GM19351 (cell line): ENCODE results near the gene GORASP1.
"Not testable (repeated sequence)": the region's sequence is repeated elsewhere in the genome, so short reads cannot be mapped to it uniquely, and the experiment has no call there.

Experiments used
- ATAC-seq: cut with Tn5 transposase; IDR thresholded peaks from one replicate; pipeline ENCODE4 v1.9.1; 2021; ENCODE audit warnings: mild to moderate bottlenecking, moderate library complexity; ENCODE audit not compliant: unreplicated experiment

The GORASP1 gene

DNA sequence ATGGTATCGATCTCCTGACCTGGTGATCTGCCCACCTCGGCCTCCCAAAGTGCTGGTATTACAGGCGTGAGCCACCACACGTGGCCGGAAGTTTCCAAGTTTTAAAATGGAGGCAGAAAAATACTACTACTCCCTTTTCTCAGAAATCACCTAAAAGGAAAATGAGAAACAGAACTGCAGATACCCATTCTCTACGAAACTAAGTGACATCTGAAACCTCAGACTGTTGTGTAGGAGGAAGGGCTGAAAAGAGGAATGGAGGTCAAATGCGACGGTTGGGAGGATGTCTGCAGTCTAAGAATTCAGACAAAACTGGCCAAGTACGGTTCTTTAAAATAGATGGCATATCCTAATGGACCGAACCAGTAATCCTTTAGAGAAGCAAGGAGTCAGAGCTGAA is 31.5 kb downstream of the GORASP1 start:
- peak; percentile 73 for ATAC-seq

DNA sequence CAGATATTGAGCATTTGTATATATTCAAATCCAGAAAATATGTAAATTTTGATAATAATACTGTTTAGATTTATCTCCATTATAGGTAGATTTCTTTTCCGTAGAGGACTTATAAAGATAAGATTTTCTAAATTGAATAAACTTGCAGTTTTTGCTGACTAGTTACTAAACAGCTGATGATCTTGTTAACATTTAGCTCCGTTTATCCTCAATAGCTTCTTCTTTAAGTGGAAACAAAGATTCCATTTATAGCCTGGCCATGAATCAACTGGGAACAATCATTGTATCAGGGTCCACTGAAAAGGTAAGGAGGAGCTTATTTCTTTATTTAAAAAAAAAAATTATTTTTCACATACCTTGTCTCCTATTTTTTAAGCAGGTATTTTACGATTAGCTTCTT is 38.9 kb downstream of the GORASP1 start:
- no peak for ATAC-seq

DNA sequence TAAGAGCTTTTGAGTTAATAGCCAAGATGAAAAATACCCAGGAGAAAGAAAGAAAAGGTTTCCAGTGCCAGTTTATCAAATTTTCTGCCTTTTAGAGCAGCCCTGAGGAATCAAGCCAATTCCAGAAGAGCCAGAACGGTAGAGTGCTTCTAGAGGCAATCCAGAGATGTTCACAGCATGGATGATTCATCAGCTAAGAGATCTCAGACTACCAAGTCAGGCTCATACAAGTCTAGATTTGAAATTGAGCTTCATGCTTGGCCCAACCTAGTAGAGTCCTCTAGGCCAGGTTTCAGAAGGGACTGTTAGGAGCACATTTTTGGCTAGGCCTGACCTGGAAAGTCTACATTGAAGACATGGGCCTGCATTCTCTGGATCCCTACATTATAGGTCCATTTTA is 40.1 kb downstream of the GORASP1 start:
- ATAC-seq, result no peak

DNA sequence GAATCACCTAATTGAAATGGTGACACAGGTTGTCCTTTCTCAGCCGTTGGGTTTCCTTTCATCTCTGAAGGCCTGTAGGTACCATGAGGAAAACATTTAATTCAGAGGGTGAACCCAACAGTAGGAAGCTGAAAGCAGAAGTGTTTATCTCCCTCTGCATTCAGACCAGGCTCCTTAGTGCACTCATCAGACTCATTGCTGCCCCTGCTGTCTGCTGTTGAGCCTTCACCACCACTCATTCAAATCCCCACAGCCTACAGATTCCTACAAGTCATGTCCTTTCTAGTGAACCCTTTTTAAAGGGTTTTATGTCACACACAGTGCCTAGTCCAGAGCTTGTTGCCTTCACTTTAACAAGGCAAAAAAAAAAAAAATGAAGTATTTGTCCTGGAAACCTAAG is 42.2 kb downstream of the GORASP1 start:
- ATAC-seq, result peak; percentile 100

DNA sequence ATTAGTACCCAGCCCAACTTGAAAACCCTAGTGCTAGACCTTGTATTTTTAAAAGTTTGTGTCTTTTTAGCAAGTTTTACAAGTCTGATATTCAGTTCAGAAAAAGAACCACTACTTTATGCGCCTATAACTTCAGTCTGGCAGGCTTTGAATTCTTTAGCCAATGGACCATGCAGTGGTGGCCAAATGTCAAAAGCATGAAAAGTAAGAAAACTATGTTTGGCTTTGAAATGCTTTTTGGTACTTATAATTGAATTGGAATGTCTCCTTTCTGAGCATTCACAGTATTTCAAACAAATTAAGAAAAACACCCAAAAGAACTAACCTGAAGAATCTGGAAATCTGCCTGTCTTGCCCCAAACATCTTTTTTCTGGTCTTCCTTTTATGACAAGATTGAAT is 42.8 kb downstream of the GORASP1 start:
- ATAC-seq, result no peak

DNA sequence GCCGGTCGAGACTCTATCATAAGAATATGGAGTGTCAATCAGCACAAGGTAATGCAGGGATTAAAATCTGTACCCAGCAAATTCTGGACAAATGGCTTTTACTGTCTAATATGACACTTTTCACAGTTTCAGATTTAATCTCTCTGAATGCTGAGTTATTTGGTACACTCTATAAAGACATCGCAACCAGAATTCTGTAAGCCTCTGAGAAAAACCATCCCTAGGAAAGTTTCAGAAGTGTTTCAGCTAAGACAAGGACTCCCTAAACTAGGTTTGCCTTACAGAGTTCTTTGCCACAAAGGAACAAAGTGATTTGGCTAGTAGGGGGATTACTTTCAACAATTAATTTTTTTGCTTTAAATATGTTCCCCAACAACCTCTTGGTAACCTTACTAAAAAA is 44.3 kb downstream of the GORASP1 start:
- no peak for ATAC-seq

DNA sequence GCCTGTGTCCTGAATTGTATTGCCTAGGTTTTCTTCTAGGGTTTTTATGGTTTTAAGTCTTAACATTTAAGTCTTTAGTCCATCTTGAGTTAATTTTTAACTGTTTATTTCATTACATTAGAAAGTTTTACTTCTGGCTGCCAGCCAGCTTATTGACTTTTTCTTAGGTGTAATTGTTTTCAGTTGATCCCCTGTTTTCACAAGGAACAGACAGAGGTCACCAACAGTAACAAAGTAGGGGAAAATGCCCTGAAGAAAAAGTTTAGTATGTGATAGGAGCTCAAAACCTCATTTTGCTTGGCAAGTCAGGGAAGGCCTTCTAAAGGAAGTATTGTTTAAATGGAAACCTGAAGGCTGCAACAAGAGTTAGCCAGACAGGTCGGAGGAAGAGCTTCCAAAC is 45.2 kb downstream of the GORASP1 start:
- ATAC-seq, result no peak

DNA sequence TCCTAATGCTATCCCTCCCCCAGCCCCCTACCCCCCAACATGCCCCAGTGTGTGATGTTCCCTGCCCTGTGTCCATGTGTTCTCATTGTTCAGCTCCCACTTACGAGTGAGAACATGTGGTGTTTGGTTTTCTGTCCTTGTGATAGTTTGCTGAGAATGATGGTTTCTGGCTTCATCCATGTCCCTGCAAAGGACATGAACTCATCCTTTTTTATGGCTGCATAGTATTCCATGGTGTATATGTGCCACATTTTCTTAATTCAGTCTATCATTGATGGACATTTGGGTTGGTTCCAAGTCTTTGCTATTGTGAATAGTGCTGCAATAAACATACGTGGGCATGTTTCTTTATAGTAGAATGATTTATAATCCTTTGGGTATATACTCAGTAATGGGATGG is 46.2 kb downstream of the GORASP1 start:
- not testable (repeated sequence) for ATAC-seq

DNA sequence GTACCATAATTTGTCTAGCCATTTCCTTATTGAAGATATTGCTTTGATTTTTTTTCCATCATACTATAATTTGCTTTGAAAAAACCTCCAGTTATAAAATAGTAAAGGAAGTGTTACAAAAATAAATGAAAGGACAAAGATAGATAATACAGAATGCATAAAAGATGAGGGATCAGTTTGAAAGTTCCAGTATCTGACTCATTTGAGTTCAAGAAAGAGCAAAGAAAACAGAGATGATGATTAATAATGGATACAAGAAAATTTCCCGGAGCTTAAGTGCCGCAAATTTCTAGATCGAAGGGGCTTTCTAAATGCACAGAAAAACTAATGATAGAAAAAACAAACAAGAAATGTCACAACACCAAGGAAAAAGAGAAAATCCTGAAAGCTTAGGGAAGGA is 51.3 kb downstream of the GORASP1 start:
- no peak for ATAC-seq

DNA sequence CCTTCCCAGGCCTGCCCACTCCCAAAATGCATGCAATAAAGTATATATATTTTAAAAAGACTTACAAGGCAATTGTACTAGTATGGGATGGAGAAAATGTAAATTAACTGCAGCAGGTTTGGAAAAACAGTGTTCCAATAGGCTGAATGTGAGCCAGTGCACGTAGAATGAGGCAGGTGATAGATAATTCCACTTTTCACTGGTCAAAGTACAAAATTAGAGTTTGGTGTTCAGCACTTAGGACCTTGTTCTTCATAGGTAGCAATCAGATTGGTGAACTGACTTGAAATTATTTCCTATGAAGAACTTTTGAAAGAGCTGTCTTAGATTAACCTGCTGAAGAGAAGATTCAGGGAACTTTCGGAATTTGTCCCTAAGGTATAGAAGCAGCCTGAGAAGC is 53.7 kb downstream of the GORASP1 start:
- ATAC-seq, result no peak

DNA sequence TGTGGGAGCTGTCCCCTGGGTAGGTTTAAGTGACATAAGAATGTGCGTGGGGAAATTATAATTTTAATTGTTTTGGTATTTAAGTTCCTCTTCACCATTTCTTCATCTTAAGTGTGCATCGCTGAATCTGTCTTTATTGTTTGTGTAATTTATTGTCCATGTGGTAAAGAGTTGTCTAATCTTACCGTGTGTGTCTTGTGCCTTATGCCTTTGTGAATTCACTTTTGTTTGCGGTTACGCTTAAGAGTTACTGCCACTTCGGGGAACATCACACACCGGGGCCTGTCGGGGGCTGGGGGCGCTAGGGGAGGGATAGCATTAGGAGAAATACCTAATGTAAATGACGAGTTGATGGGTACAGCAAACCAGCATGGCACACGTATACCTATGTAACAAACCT is 54.8 kb downstream of the GORASP1 start:
- ATAC-seq, result no peak

DNA sequence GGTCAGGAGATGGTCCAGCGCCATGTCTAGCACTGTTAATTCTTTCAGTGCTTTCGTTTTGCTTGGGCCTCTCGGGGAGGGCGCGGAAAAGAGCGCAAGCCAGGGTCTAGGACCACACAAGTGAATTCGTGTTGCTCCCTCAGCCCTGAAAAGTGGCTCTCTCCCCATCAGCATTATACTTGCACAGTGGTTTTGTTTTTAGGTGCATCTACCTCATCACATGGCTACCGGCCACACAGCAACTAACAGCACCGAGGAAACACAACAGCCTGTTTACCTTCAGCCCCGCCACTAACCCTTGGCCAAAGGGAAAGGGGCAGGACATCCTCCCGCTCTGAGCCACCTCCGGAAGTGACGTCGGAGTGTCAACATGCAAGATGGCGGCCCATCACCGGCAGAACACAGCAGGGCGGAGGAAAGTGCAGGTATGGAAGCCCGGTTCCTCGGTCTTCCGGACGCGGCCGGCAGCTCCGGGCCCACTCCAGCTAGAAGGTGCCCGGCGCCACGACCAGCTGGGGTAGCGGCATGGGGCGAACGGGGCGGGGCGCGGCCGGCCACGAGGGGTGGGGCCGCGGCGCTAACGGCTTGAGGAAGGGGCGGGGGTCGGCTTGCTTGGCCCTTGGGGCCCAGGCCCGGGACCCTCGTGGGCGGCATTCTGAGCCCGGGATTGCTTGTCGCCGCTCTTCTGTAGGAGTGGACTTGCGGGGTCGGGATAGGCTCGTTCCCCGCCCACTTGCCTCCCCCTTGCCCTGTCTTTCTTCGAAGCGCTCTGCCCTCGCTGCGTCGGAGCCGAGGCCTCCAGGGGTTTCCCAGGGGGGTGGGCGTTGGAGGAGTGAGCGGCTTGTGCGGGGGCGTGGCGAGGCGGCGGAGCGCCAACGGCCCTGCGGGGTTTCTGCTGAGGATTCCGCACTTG is 55.5 kb downstream of the GORASP1 start, which contains the start of the genes SCN11A and WDR48:
SCN11A (minus strand) TSS at position 296 of the 913 bp plus-strand sequence. CDS start 101,582 bp downstream, outside the sequence.
WDR48 (plus strand) TSS at position 368 of the 913 bp plus-strand sequence; CDS start at position 378, 10 bp downstream.
- peak; percentile 98 for ATAC-seq

DNA sequence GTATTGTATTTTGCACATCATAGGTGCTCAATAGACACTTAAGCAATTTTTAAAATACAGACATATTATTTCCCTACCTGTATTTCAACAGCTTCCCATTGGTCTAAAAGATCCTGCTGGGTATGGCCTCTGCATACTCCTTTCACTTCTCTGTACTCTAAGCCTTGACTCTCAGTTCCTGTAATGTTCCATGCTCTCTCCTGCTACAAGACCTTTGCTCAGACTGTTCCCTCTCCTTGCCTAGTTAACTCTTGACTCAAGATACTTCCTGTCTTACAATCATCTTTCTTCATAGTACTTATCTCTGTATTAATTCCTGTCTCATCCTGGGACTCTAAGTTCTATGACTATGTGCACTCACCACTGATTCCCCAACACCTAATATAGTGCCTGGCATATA is 57.4 kb downstream of the GORASP1 start:
- no peak for ATAC-seq
